Smooth muscle cell (in vitro differentiated cells): ENCODE data around the gene SEC61A2. TPM values are rescaled to one million over a fixed set of nuclear protein-coding genes. Genes with fewer than 3 reads are reported as not detected.

Experiments
- DNase-seq: peaks from one replicate; lab custom pipeline; 2025; ENCODE audit not compliant: unreplicated experiment; lab: John Stamatoyannopoulos, UW
- H2AFZ ChIP-seq: fragments of 200-600 bp; sonication (generic); 2 replicates; pipeline ENCODE4 v1.6.0; 2016; ENCODE audit warnings: antibody characterized with exemption, low read depth, mild to moderate bottlenecking
- H3F3A ChIP-seq: fragments of 200-600 bp; sonication (generic); 2 replicates; pipeline ENCODE4 v1.6.0; 2017; ENCODE audit warnings: antibody characterized with exemption, low read depth
- H3K27ac ChIP-seq: fragments of 200-600 bp; sonication (generic); 2 replicates; pipeline ENCODE4 v1.5.1; 2016; ENCODE audit warnings: low read depth, mild to moderate bottlenecking
- H3K27me3 ChIP-seq: fragments of 200-600 bp; sonication (generic); 2 replicates; pipeline ENCODE4 v1.6.1; 2016; ENCODE audit warnings: low read depth, mild to moderate bottlenecking
- H3K36me3 ChIP-seq: fragments of 200-600 bp; sonication (generic); 2 replicates; pipeline ENCODE4 v1.5.1; 2016; ENCODE audit warnings: low read depth
- H3K4me1 ChIP-seq: fragments of 200-600 bp; sonication (generic); 2 replicates; pipeline ENCODE4 v1.5.1; 2016; ENCODE audit warnings: low read depth
- H3K4me2 ChIP-seq: fragments of 200-600 bp; sonication (generic); 2 replicates; pipeline ENCODE4 v1.6.0; 2016; ENCODE audit warnings: mild to moderate bottlenecking
- H3K4me3 ChIP-seq: fragments of 200-600 bp; sonication (generic); 2 replicates; pipeline ENCODE4 v1.5.1; 2016; ENCODE audit warnings: mild to moderate bottlenecking
- H3K79me2 ChIP-seq: fragments of 200-600 bp; sonication (generic); 2 replicates; pipeline ENCODE4 v1.6.0; 2016; ENCODE audit warnings: low read depth, mild to moderate bottlenecking
- H3K9ac ChIP-seq: fragments of 200-600 bp; sonication (generic); 2 replicates; pipeline ENCODE4 v1.6.0; 2016; ENCODE audit warnings: low read depth
- H3K9me3 ChIP-seq: fragments of 200-600 bp; sonication (generic); replicated peaks from 2 replicates; pipeline ENCODE4 v1.5.1; 2016; ENCODE audit warnings: low read depth
- H4K20me1 ChIP-seq: fragments of 200-600 bp; sonication (generic); 2 replicates; pipeline ENCODE4 v1.6.0; 2016; ENCODE audit warnings: low read depth
- CTCF ChIP-seq: fragments of 200-600 bp; sonication (generic); IDR thresholded peaks from 2 replicates; pipeline ENCODE4 v1.5.1; 2017; ENCODE audit warnings: borderline replicate concordance, mild to moderate bottlenecking, antibody characterized with exemption; ENCODE audit not compliant: insufficient read depth, poor library complexity, severe bottlenecking
- WGBS: methylation state at CpG from one replicate; pipeline ENCODE4 v1.1.7; 2016; ENCODE audit warnings: low lambda C conversion rate; 5-methylcytosine and 5-hydroxymethylcytosine counted together
- microRNA counts: library from miRNA; unstranded; fragments of <30 nt; microRNA quantifications from one replicate; lab custom pipeline; 2016
- microRNA-seq: library from miRNA; unstranded; fragments of <30 nt; microRNA quantifications from one replicate; pipeline ENCODE4, GENCODE V29; 2016; ENCODE audit warnings: borderline number of aligned reads
- polyA plus RNA-seq: library from polyadenylated mRNA; unstranded; fragments of >200 nt; fragmentation: Nextera tagmentation; extraction: Ambion mirVana; gene quantifications from 2 replicates; pipeline ENCODE4 v1.2.1, GENCODE V29; 2016
- small RNA-seq: library from RNA; depleted of rRNA; stranded (forward); fragments of <200 nt; gene quantifications from one replicate; pipeline ENCODE3, GENCODE V24; 2014
- total RNA-seq: library from RNA; depleted of rRNA; stranded (reverse); fragments of >200 nt; gene quantifications from 2 replicates; pipeline ENCODE4 v1.2.3, GENCODE V29; 2014

The SEC61A2 gene
- total and polyA plus RNA-seq, 2 experiments from 2014 or later: 9.7 to 14.2 TPM

GRCh38 chr10:12214093-12214492, 84.6 kb downstream of the SEC61A2 start:
- no peak overlapping the region for H3K4me3 ChIP-seq
- no peak for TF ChIP-seq CTCF
- no peaks in the 10 kb centered on the region for H3K4me1 ChIP-seq
- H3K36me3 ChIP-seq: peaks cover 19% of the 10 kb centered on the region
- no peak overlapping the region for H2AFZ ChIP-seq
- no peak overlapping the region for H3K27ac ChIP-seq
- peaks cover 5% of the 10 kb centered on the region for H3K79me2 ChIP-seq
- no peak for DNase-seq
- H3K27me3 ChIP-seq: no peaks in the 10 kb centered on the region
- H3F3A ChIP-seq: peaks cover 3% of the 10 kb centered on the region
- no peaks in the 10 kb centered on the region for H3K9me3 ChIP-seq
- H4K20me1 ChIP-seq: peaks cover 6% of the 10 kb centered on the region
- H3K9ac ChIP-seq: no peak overlapping the region
- WGBS: 91% methylated on average over 4 of the region's 4 CpGs
- no peak overlapping the region for H3K4me2 ChIP-seq

GRCh38 chr10:12214763-12215218, 85.3 kb downstream of the SEC61A2 start:
- Histone ChIP-seq H3K9ac (no peak overlapping the region), H2AFZ (no peak overlapping the region), H3K36me3 (peaks cover 19% of the 10 kb centered on the region), H3K79me2 (no peaks in the 10 kb centered on the region), H3K4me3 (no peak overlapping the region), H4K20me1 (peaks cover 6% of the 10 kb centered on the region), H3K9me3 (no peaks in the 10 kb centered on the region), H3K4me1 (no peaks in the 10 kb centered on the region), H3K4me2 (no peak overlapping the region), H3K27ac (no peak overlapping the region), H3K27me3 (no peaks in the 10 kb centered on the region), H3F3A (peaks cover 3% of the 10 kb centered on the region)
- peak; percentile 67 for TF ChIP-seq CTCF
- WGBS: 67% methylated on average over 6 of the region's 6 CpGs
- no peak for DNase-seq

MicroRNAs within 50 kb of the gene (microRNA counts, 767-probe panel; counts per million panel counts)
- 183 counts per million for microRNA hsa-miR-548ak (lab: Ali Mortazavi, UCI)

Small RNA genes within 50 kb of the gene (microRNA-seq; reads per million reads assigned to microRNA genes)
- not detected for gene MIR548AK

Small RNA genes within 50 kb of the gene (small RNA-seq; reads per million reads assigned to genes)
- gene MIR548AK (not detected), gene RNU6-88P (not detected)

Other genes starting within 250 kb of the SEC61A2 start
- 13.4 and 16.3 TPM in 2 replicates for gene UPF2, start 86.9 kb upstream of the SEC61A2 start, total RNA-seq
- 9.1 and 16.0 TPM in 2 replicates for gene UPF2, start 86.9 kb upstream of the SEC61A2 start, polyA plus RNA-seq
- 9.4 and 18.6 TPM in 2 replicates for gene DHTKD1, start 60.7 kb upstream of the SEC61A2 start, total RNA-seq
- 8.0 and 16.9 TPM in 2 replicates for gene DHTKD1, start 60.7 kb upstream of the SEC61A2 start, polyA plus RNA-seq
- gene NUDT5, start 66.2 kb downstream of the SEC61A2 start, total RNA-seq: 64.8 and 67.3 TPM in 2 replicates
- 89.6 and 101 TPM in 2 replicates for gene NUDT5, start 66.2 kb downstream of the SEC61A2 start, polyA plus RNA-seq
- gene CDC123, start 66.5 kb downstream of the SEC61A2 start, total RNA-seq: 78.2 and 87.4 TPM in 2 replicates
- gene CDC123, start 66.5 kb downstream of the SEC61A2 start, polyA plus RNA-seq: 97.2 and 103 TPM in 2 replicates
- 1.6 and 1.9 TPM in 2 replicates for gene CAMK1D, start 219.9 kb downstream of the SEC61A2 start, total RNA-seq
- 2.3 and 3.7 TPM in 2 replicates for gene CAMK1D, start 219.9 kb downstream of the SEC61A2 start, polyA plus RNA-seq